Peyer's patch (tissue), 4 donors: ENCODE measurements around the gene ZNF282.

Experiments
- CTCF ChIP-seq, 6 experiments: fragments of 450-650 bp in 4 of 6; fragments of 200-600 bp in 2 of 6; sonication (generic) in 1 of 6; IDR thresholded peaks; one replicate each; pipeline ENCODE4 v1.5.1; 2017 to 2019; ENCODE audit warnings: antibody characterized with exemption in 6 of 6, mild to moderate bottlenecking in 3 of 6, moderate library complexity in 1 of 6
- POLR2A ChIP-seq, 2 donors: fragments of 450-650 bp; IDR thresholded peaks; one replicate each; pipeline ENCODE4 v1.5.1; 2017; ENCODE audit warnings: antibody characterized with exemption in 2 of 2, mild to moderate bottlenecking in 2 of 2, moderate library complexity in 2 of 2

GRCh38 chr7:149153346-149153745, 42.0 kb upstream of the ZNF282 start:
- TF ChIP-seq POLR2A (IDR thresholded peaks at IDR 0.05) (no peak), CTCF (IDR thresholded peaks at IDR 0.05) (no peak)
